Measurements from ENCODE around the gene FAM167B.

DNA sequence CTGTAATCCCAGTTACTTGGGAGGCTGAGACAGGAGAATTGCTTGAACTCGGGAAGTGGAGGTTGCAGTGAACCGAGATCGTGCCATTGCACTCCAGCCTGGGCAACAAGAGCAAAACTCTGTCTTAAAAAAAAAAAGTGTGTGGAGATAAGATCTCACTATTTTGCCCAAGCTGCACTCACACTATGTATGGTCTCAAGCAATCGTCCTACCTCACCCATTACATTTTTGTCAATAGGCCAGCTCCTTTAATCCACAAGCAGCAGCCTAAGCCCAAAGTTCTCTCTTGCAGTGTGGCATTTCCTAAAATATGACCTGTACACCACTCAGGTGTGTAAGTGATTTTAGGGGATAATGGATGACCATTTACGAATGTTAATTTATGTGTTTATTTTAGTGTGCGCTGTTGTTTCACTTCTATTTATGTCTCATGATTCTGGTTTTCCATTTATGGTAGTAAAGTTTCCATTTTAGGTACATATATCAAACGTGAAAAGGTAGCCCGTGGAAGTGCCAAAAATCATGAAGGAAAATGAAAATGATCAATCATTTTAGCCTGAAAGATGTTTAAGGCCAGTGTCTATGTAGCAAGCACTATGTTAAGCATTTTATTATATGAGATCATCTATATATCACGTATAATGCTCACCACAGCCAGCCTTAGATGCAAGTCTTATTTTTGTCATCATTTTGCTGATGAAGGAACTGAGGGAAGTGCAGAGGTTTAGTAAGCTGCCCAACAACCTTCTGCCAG, 9.6 kb downstream of the FAM167B start:
- TF ChIP-seq, protein P1, sequence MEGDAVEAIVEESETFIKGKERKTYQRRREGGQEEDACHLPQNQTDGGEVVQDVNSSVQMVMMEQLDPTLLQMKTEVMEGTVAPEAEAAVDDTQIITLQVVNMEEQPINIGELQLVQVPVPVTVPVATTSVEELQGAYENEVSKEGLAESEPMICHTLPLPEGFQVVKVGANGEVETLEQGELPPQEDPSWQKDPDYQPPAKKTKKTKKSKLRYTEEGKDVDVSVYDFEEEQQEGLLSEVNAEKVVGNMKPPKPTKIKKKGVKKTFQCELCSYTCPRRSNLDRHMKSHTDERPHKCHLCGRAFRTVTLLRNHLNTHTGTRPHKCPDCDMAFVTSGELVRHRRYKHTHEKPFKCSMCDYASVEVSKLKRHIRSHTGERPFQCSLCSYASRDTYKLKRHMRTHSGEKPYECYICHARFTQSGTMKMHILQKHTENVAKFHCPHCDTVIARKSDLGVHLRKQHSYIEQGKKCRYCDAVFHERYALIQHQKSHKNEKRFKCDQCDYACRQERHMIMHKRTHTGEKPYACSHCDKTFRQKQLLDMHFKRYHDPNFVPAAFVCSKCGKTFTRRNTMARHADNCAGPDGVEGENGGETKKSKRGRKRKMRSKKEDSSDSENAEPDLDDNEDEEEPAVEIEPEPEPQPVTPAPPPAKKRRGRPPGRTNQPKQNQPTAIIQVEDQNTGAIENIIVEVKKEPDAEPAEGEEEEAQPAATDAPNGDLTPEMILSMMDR (IDR thresholded peaks at IDR 0.05), result no peak
- no peak for TF ChIP-seq POLR2A (IDR thresholded peaks at IDR 0.05)

Data from thyroid gland (tissue), 4 donors.